Panc1 (cell line): ENCODE data around the gene CRIP1. TPM values are rescaled to one million over a fixed set of nuclear protein-coding genes. Genes with fewer than 3 reads are reported as not detected.

Experiments used
- ATAC-seq: fragments of 200-7000 bp; cut with Tn5 transposase; 2 replicates; pipeline ENCODE4 v1.9.1; 2020; ENCODE audit warnings: mild to moderate bottlenecking, moderate library complexity
- BruUV-seq: library from RNA; stranded (reverse); fragments of 400-500 nt; replicated peaks from 2 replicates; lab custom pipeline; 2021; lab: Mats Ljungman, UMichigan
- CTCF ChIA-PET: fragments of 300-600 bp; sonication (Branson Sonifier 250); formaldehyde crosslinking; loops from one replicate; lab custom pipeline; 2022; ENCODE audit warnings: antibody characterized with exemption; lab: Charles Lee
- POLR2A ChIA-PET: fragments of 300-600 bp; sonication (Branson Sonifier 250); formaldehyde crosslinking; loops from one replicate; lab custom pipeline; 2022; ENCODE audit warnings: antibody characterized with exemption; lab: Charles Lee
- DNase-seq: peaks from one replicate; pipeline ENCODE4 v3.0.0-alpha.2; 2010; ENCODE audit warnings: low read depth, low spot score
- H3K27ac ChIP-seq: 2 replicates; pipeline ENCODE4 v1.5.1; 2011; ENCODE audit warnings: mild to moderate bottlenecking, low read length, inconsistent platforms
- H3K27me3 ChIP-seq: fragments of 200-500 bp; sonication (Bioruptor generic); 2 replicates; pipeline ENCODE4 v1.6.0; 2014; ENCODE audit warnings: low read length, inconsistent platforms; ENCODE audit not compliant: control insufficient read depth, insufficient read depth
- H3K36me3 ChIP-seq: fragments of 200-500 bp; sonication (Bioruptor generic); 2 replicates; pipeline ENCODE4 v1.5.1; 2014; ENCODE audit warnings: inconsistent platforms, mild to moderate bottlenecking, low read length, moderate library complexity; ENCODE audit not compliant: control insufficient read depth, insufficient read depth
- H3K4me1 ChIP-seq: 2 replicates; pipeline ENCODE4 v1.5.1; 2011; ENCODE audit warnings: inconsistent platforms, mild to moderate bottlenecking, low read length, moderate library complexity; ENCODE audit not compliant: control insufficient read depth, insufficient read depth
- H3K4me3 ChIP-seq, 2 experiments: 2 replicates each; pipeline ENCODE4 v1.5.1; 2011 to 2012; ENCODE audit warnings: low read depth in 2 of 2, low read length in 2 of 2, mild to moderate bottlenecking in 2 of 2, inconsistent platforms in 1 of 2, moderate library complexity in 1 of 2
- H3K9me3 ChIP-seq: fragments of 200-500 bp; sonication (Bioruptor generic); 2 replicates; pipeline ENCODE4 v1.5.1; 2014; ENCODE audit warnings: low read depth, mild to moderate bottlenecking, inconsistent platforms, low read length, moderate library complexity; ENCODE audit not compliant: control insufficient read depth, insufficient read depth
- POLR2AphosphoS5 ChIP-seq: IDR thresholded peaks from 2 replicates; pipeline ENCODE4 v1.6.1; 2012; ENCODE audit warnings: mild to moderate bottlenecking, low read depth, low read length, moderate library complexity
- SIN3A ChIP-seq: IDR thresholded peaks from 2 replicates; pipeline ENCODE4 v1.6.1; 2012; ENCODE audit warnings: low read depth, mild to moderate bottlenecking, low read length, moderate library complexity, borderline replicate concordance; ENCODE audit not compliant: insufficient read depth
- TCF7L2 ChIP-seq: IDR thresholded peaks from 2 replicates; pipeline ENCODE4 v1.6.1; 2011; ENCODE audit warnings: mild to moderate bottlenecking, low read depth, low read length, inconsistent platforms
- in situ Hi-C: cut with HindIII; loops from 2 replicates; pipeline ENCODE4 v1.10.0; 2016; ENCODE audit warnings: low sequenced_read_pairs, low pct_unique_long_range_greater_than_20kb
- intact Hi-C: fragments of 100-400 bp; cut with micrococcal nuclease; formaldehyde crosslinking; loops from one replicate; pipeline ENCODE4 v1.10.0; 2022; ENCODE audit not compliant: unreplicated experiment
- total RNA-seq: library from RNA; stranded (reverse); gene quantifications from one replicate; pipeline ENCODE4 v1.2.1, GENCODE V29; 2021; ENCODE audit not compliant: unreplicated experiment
- TF ChIP-seq, protein P1 (sequence below): fragments of 450-650 bp; IDR thresholded peaks from 2 replicates; pipeline ENCODE4 v1.5.1; 2017; ENCODE audit warnings: mild to moderate bottlenecking
- TF ChIP-seq, protein P2 (sequence below), 2 experiments: IDR thresholded peaks; 2 replicates each; pipeline ENCODE4 v1.6.1; 2011 to 2012; ENCODE audit warnings: low read depth in 2 of 2, control low read depth in 1 of 2, low read length in 1 of 2, mild to moderate bottlenecking in 1 of 2, moderate library complexity in 1 of 2; ENCODE audit not compliant: insufficient read depth in 1 of 2

Gene CRIP1
- total RNA-seq, 1 experiment from 2014 or later = 1,056 TPM

DNA sequence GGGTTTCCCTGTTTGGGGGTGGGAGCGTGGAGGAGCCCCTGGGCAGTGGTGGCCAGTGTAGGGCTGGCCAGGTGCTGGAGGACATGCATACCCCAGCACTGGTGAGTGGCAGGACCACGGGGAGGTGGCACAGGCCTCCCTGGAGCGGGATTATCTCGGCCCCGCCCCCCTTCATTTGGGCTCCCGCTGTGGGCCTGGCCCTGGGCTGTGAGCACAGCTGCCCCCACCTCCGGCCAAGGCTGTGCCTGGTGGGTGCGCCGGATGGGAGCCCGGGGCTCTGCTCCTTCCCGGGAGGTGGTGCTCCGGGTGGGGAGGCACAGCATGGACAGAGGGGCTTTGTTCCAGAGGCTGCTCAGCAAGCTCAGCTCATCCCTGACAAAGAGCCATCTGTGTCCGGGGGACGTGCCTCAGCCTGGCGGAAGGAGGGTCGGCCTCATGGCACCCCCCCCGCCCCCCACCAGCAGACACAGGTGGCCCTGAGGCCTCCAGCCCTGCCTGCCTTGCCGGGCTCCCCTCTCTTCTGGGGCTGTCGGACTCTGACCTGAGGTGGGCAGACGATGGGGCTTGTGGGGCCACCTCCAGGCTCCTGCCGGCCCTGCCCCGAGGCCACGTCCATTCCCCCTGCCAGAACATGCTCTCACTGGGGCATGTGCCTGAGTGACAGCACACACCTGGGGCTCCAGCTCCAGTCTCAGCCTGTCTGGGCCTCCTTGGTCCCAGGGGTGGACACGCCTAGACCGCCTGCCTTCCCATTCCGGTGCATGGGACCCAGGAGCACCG is 12.8 kb downstream of the CRIP1 start:
- Histone ChIP-seq H3K4me1 (no peaks in the 10 kb centered on the region), H3K9me3 (no peaks in the 10 kb centered on the region), H3K27ac (no peak overlapping the region), H3K27me3 (no peaks in the 10 kb centered on the region), H3K4me3 (no peak overlapping the region), H3K36me3 (no peaks in the 10 kb centered on the region)
- ChIA-PET CTCF (no interaction called here), POLR2A (no interaction called here)
- BruUV-seq = no TSS peak
- ATAC-seq (peak; percentile 14; the same call in 1 of the 2 replicates), DNase-seq (no peak)
- no peak for TF ChIP-seq SIN3A
- TF ChIP-seq, protein P1, sequence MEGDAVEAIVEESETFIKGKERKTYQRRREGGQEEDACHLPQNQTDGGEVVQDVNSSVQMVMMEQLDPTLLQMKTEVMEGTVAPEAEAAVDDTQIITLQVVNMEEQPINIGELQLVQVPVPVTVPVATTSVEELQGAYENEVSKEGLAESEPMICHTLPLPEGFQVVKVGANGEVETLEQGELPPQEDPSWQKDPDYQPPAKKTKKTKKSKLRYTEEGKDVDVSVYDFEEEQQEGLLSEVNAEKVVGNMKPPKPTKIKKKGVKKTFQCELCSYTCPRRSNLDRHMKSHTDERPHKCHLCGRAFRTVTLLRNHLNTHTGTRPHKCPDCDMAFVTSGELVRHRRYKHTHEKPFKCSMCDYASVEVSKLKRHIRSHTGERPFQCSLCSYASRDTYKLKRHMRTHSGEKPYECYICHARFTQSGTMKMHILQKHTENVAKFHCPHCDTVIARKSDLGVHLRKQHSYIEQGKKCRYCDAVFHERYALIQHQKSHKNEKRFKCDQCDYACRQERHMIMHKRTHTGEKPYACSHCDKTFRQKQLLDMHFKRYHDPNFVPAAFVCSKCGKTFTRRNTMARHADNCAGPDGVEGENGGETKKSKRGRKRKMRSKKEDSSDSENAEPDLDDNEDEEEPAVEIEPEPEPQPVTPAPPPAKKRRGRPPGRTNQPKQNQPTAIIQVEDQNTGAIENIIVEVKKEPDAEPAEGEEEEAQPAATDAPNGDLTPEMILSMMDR = no peak
- TF ChIP-seq TCF7L2 = no peak
- TF ChIP-seq POLR2AphosphoS5 = no peak
- TF ChIP-seq, protein P2, sequence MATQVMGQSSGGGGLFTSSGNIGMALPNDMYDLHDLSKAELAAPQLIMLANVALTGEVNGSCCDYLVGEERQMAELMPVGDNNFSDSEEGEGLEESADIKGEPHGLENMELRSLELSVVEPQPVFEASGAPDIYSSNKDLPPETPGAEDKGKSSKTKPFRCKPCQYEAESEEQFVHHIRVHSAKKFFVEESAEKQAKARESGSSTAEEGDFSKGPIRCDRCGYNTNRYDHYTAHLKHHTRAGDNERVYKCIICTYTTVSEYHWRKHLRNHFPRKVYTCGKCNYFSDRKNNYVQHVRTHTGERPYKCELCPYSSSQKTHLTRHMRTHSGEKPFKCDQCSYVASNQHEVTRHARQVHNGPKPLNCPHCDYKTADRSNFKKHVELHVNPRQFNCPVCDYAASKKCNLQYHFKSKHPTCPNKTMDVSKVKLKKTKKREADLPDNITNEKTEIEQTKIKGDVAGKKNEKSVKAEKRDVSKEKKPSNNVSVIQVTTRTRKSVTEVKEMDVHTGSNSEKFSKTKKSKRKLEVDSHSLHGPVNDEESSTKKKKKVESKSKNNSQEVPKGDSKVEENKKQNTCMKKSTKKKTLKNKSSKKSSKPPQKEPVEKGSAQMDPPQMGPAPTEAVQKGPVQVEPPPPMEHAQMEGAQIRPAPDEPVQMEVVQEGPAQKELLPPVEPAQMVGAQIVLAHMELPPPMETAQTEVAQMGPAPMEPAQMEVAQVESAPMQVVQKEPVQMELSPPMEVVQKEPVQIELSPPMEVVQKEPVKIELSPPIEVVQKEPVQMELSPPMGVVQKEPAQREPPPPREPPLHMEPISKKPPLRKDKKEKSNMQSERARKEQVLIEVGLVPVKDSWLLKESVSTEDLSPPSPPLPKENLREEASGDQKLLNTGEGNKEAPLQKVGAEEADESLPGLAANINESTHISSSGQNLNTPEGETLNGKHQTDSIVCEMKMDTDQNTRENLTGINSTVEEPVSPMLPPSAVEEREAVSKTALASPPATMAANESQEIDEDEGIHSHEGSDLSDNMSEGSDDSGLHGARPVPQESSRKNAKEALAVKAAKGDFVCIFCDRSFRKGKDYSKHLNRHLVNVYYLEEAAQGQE (IDR thresholded peaks at IDR 0.05; ENCODE audit: insufficient read depth in 1 of 2, low read depth in 2 of 2, low read length in 1 of 2) = no peak
- intact Hi-C loops = no loop called here
- in situ Hi-C loops = no loop called here

DNA sequence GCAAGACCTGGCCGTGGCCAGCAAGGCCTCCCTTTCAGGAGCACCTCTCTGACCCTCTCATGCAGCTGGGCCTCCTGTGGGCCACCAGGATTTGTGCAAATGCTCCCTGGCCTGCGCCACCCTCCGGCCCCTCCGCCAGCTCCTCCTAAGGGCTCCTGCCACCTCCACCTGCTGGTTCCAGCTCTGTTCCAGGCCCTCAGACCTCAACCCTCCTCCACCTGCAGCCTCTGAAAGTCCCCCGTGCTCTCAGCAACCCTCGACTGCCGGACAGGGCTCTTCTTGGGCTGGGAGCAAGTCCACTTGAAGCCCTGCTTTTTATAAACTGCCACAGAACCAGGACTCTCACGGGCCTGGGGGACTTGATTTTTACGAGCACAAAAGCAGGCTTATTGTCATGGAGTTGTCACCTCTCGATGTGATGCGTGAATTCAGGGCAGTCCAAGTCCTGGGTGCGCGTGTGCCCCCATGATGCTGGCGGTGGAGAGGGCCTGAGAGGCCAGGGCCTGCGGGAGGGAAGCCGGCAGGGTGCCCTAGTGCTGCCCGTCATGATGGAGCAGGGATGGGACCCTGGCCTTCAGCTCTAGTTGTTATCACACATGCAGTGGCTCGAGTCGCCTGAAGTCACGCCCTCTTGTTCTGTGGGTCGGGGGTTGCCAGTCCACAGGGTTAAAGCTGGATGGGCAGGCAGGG is 13.5 kb downstream of the CRIP1 start:
- CTCF ChIA-PET = no interaction called here
- ATAC-seq = no peak
- Histone ChIP-seq H3K36me3 (no peaks in the 10 kb centered on the region), H3K9me3 (no peaks in the 10 kb centered on the region), H3K27ac (no peak overlapping the region), H3K4me3 (no peak overlapping the region), H3K4me1 (no peaks in the 10 kb centered on the region), H3K27me3 (no peaks in the 10 kb centered on the region)
- TF ChIP-seq POLR2AphosphoS5 (no peak), SIN3A (no peak), TCF7L2 (no peak)
- TF ChIP-seq, protein P1 = no peak
- TF ChIP-seq, protein P2 (IDR thresholded peaks at IDR 0.05; ENCODE audit: insufficient read depth in 1 of 2, low read depth in 2 of 2, low read length in 1 of 2) = no peak
- BruUV-seq = no TSS peak
- no peak for DNase-seq
- intact Hi-C loops = no loop called here
- in situ Hi-C loops = no loop called here
- POLR2A ChIA-PET = no interaction called here
